HepG2 (cell line): ENCODE results near the gene KDM3B. TPM values are rescaled to one million over a fixed set of nuclear protein-coding genes. Genes with fewer than 3 reads are reported as not detected.

Experiments
- DNMT1 ChIP-seq: sonication (generic); formaldehyde crosslinking; IDR thresholded peaks from 2 replicates; pipeline ENCODE4 v1.5.1; 2020; ENCODE audit warnings: mild to moderate bottlenecking, missing genetic modification reagents
- DZIP1 ChIP-seq: sonication (generic); formaldehyde crosslinking; IDR thresholded peaks from 2 replicates; pipeline ENCODE4 v1.5.0; 2020; ENCODE audit warnings: mild to moderate bottlenecking, missing genetic modification reagents
- FLYWCH1 ChIP-seq: sonication (generic); formaldehyde crosslinking; IDR thresholded peaks from 2 replicates; pipeline ENCODE4 v1.8.1; 2023; ENCODE audit warnings: mild to moderate bottlenecking, missing genetic modification reagents
- FOSL2 ChIP-seq: sonication (generic); formaldehyde crosslinking; IDR thresholded peaks from 2 replicates; pipeline ENCODE4 v1.4.0; 2020; ENCODE audit warnings: missing genetic modification reagents
- GABPB1 ChIP-seq: IDR thresholded peaks from 2 replicates; pipeline ENCODE4 v1.6.1; 2016; ENCODE audit warnings: mild to moderate bottlenecking, missing genetic modification reagents, moderate library complexity, missing compliant biosample characterization
- ISL2 ChIP-seq: sonication (generic); formaldehyde crosslinking; IDR thresholded peaks from 2 replicates; pipeline ENCODE4 v1.5.0; 2020; ENCODE audit warnings: missing genetic modification reagents
- MYNN ChIP-seq: sonication (generic); formaldehyde crosslinking; IDR thresholded peaks from 2 replicates; pipeline ENCODE4 v1.4.0; 2020; ENCODE audit warnings: mild to moderate bottlenecking, low read depth, missing genetic modification reagents
- NCOR1 ChIP-seq: fragments of 200-600 bp; sonication (generic); IDR thresholded peaks from 2 replicates; pipeline ENCODE4 v1.7.0; 2017; ENCODE audit warnings: antibody characterized with exemption, low read length, borderline replicate concordance
- SNAPC4 ChIP-seq: sonication (generic); formaldehyde crosslinking; IDR thresholded peaks from 2 replicates; pipeline ENCODE4 v1.4.0; 2020; ENCODE audit warnings: mild to moderate bottlenecking, missing genetic modification reagents
- THAP9 ChIP-seq: sonication (generic); formaldehyde crosslinking; IDR thresholded peaks from 2 replicates; pipeline ENCODE4; 2020; ENCODE audit warnings: missing genetic modification reagents, mild to moderate bottlenecking, borderline replicate concordance
- ZNF264 ChIP-seq: sonication (generic); formaldehyde crosslinking; IDR thresholded peaks from 2 replicates; pipeline ENCODE4 v1.4.0; 2020; ENCODE audit warnings: missing genetic modification reagents
- ZNF530 ChIP-seq: sonication (generic); formaldehyde crosslinking; IDR thresholded peaks from 2 replicates; pipeline ENCODE4 v1.5.0; 2020; ENCODE audit warnings: low read depth, mild to moderate bottlenecking, missing genetic modification reagents
- ZNF766 ChIP-seq: sonication (generic); formaldehyde crosslinking; IDR thresholded peaks from 2 replicates; pipeline ENCODE4 v1.5.0; 2020; ENCODE audit warnings: missing genetic modification reagents, borderline replicate concordance
- polyA plus RNA-seq, 8 experiments: library from polyadenylated mRNA; depleted of rRNA in 3 of 8; stranded (reverse) in 7 of 8; unstranded in 1 of 8; fragments of >200 nt; fragmentation: Illumina TruSeq in 4 of 8; extraction: Trizol in 4 of 8; gene quantifications; 2 replicates each; pipeline versions ENCODE4 v1.2.1 to v1.2.3, GENCODE V29; 2011 to 2016; ENCODE audit warnings: low read depth in 4 of 8, missing spikeins in 1 of 8, mixed read lengths in 1 of 8; ENCODE audit not compliant: insufficient read depth in 1 of 8
- total RNA-seq, 5 experiments: library from RNA; depleted of rRNA; stranded (reverse); fragments of >200 nt; fragmentation: Illumina TruSeq; extraction: Trizol; gene quantifications; 2 replicates each; pipeline ENCODE4 v1.2.3, GENCODE V29; 2016; ENCODE audit warnings: low read depth in 1 of 5

Gene KDM3B
- total and polyA plus RNA-seq, 2 of the 13 experiments (the other 11 are each of a cell fraction or from before 2014, with no cell fraction given): 19.7 to 34.3 TPM

GRCh38 chr5:138466125-138466899 lies 113.8 kb downstream of the KDM3B start (continued):
- no peak; the same call in 1 of the 2 replicates for TF ChIP-seq NCOR1
- TF ChIP-seq MYNN (CRISPR knock-in tag): no peak
- no peak for TF ChIP-seq DZIP1
- TF ChIP-seq FOSL2 (CRISPR knock-in tag): 0 out of 2 replicates have a peak, but pooled peaks have one; percentile 22
- TF ChIP-seq ZNF264: no peak
- no peak for TF ChIP-seq DNMT1
- TF ChIP-seq FLYWCH1 (CRISPR knock-in tag): no peak
- no peak for TF ChIP-seq ZNF766 (CRISPR knock-in tag)
- no peak for TF ChIP-seq GABPB1 (CRISPR knock-in tag)
- no peak for TF ChIP-seq SNAPC4 (CRISPR knock-in tag)
- 0 out of 2 replicates have a peak, but pooled peaks have one; percentile 18 for TF ChIP-seq ISL2
- no peak for TF ChIP-seq ZNF530
- no peak for TF ChIP-seq THAP9 (CRISPR knock-in tag)
